ENCODE results near the gene ABI3BP.
A peak's percentile ranks its signal among the peaks of the same experiment; 100 is the strongest.

ABI3BP gene

DNA sequence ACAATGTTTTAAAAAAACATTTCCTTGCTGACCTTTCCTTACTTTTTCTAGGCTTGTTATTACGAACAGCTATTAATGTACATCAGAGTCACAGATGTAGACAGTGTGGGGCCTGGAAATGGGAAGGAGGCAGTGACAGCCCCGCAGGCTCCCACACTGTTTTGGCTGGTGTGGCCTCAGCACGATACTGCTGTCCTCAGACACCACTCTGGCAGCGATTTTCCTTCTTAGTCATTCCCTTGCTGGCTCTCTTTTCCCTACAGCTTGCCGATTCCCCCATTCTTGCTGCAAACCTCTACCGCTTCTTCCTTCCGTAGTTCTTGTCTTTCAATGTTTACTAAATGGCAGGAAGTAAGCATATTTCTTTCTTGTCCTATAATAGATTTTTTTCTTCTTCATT lies 113.1 kb downstream of the ABI3BP start:
- no peak for DNase-seq (ENCODE audit: low read depth)
- H3K36me3 ChIP-seq (ENCODE audit: control insufficient read depth, insufficient read depth, low read length, severe bottlenecking): peaks cover 4% of the 10 kb centered on the region
- peaks cover 44% of the 10 kb centered on the region for H3K4me1 ChIP-seq (ENCODE audit: control insufficient read depth, insufficient read depth, low read length)
- H3K4me3 ChIP-seq (ENCODE audit: low read length): peak overlapping the region; percentile 58
- no peaks in the 10 kb centered on the region for H3K27me3 ChIP-seq (replicated peaks; ENCODE audit: control insufficient read depth, insufficient read depth, low read length)
- H3K9ac ChIP-seq (ENCODE audit: low read length): peak overlapping the region; percentile 6
- no peaks in the 10 kb centered on the region for H3K9me3 ChIP-seq (ENCODE audit: control insufficient read depth, low read length)

DNA sequence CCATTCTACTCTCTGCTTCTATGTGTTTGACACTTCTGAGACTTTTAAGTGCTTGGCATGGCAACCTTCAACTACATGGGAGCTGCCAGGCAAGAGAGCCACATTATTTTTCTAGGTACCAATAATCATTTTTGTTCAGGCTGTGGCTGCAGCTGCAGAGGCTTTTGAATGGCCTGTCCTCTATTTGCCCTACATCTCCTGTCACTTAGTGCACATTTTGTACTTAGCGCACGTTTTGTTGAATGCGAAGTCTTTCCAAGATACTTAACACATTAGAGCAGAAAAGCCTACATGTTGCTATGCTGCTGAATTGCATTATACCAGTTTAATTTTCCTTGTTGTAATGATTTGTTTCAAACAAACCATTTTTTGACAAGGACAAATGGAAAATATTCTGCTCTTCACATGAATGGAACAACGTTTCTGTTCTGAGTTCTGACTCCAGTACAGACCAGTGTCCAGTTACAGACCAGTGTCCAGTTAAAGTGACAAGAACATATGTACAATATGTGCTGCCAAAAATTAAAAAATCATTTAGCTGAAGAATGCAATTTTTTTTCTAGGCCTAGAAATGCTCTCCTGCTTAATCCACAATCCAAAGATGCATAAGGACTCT lies 113.9 kb downstream of the ABI3BP start:
- Histone ChIP-seq H3K27me3 (replicated peaks; ENCODE audit: control insufficient read depth, insufficient read depth, low read length) (no peaks in the 10 kb centered on the region), H3K4me3 (ENCODE audit: low read length) (peak overlapping the region; percentile 58), H3K36me3 (ENCODE audit: control insufficient read depth, insufficient read depth, low read length, severe bottlenecking) (peaks cover 4% of the 10 kb centered on the region), H3K9ac (ENCODE audit: low read length) (no peak overlapping the region), H3K9me3 (ENCODE audit: control insufficient read depth, low read length) (no peaks in the 10 kb centered on the region), H3K4me1 (ENCODE audit: control insufficient read depth, insufficient read depth, low read length) (peaks cover 44% of the 10 kb centered on the region)
- DNase-seq (ENCODE audit: low read depth): no peak

DNA sequence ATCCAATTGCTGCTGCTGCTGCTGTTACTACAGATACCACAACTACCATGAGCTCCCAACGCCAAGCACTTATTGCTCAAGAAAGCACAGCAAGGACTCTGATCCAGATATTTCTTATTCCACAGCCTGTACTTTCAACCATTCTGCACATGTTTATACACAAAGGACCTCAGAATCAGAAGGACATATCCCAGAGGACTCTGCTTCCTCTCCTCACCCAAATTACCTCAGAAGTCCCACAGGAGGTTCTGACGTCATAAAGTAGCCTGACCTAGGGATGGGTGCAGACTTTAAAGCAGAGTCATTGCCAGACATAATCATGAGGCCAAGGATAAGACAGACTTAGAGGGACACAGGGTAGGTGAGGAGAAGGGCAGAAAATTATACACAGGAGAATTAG lies 115.9 kb downstream of the ABI3BP start:
- H3K9me3 ChIP-seq (ENCODE audit: control insufficient read depth, low read length): no peaks in the 10 kb centered on the region
- H3K4me3 ChIP-seq (ENCODE audit: low read length): no peak overlapping the region
- peaks cover 39% of the 10 kb centered on the region for H3K4me1 ChIP-seq (ENCODE audit: control insufficient read depth, insufficient read depth, low read length)
- no peaks in the 10 kb centered on the region for H3K27me3 ChIP-seq (replicated peaks; ENCODE audit: control insufficient read depth, insufficient read depth, low read length)
- peaks cover 6% of the 10 kb centered on the region for H3K36me3 ChIP-seq (ENCODE audit: control insufficient read depth, insufficient read depth, low read length, severe bottlenecking)
- no peak for DNase-seq (ENCODE audit: low read depth)
- H3K9ac ChIP-seq (ENCODE audit: low read length): no peak overlapping the region

DNA sequence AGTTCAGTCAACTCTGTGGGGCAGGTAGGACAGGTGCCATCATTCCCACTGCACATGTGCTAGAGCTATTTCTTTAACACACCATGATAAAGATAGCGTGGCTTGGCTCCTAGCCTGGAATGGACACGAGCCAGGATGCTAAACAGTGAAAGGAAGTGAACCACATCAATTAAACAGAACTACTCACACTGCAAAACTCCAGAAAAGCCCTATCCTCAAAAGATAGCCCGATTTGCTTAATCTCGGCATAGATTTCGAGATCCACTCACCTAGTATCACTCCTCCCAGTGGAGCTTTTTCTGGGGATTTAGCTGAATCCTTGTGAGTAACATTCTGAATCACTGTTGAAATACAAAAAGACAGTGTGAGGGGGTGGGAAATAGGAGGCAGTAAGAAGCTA lies 118.0 kb downstream of the ABI3BP start:
- no peak overlapping the region for H3K4me3 ChIP-seq (ENCODE audit: low read length)
- no peaks in the 10 kb centered on the region for H3K27me3 ChIP-seq (replicated peaks; ENCODE audit: control insufficient read depth, insufficient read depth, low read length)
- H3K36me3 ChIP-seq (ENCODE audit: control insufficient read depth, insufficient read depth, low read length, severe bottlenecking): peaks cover 6% of the 10 kb centered on the region
- H3K9me3 ChIP-seq (ENCODE audit: control insufficient read depth, low read length): no peaks in the 10 kb centered on the region
- DNase-seq (ENCODE audit: low read depth): peak; percentile 55
- peaks cover 23% of the 10 kb centered on the region for H3K4me1 ChIP-seq (ENCODE audit: control insufficient read depth, insufficient read depth, low read length)
- H3K9ac ChIP-seq (ENCODE audit: low read length): no peak overlapping the region

DNA sequence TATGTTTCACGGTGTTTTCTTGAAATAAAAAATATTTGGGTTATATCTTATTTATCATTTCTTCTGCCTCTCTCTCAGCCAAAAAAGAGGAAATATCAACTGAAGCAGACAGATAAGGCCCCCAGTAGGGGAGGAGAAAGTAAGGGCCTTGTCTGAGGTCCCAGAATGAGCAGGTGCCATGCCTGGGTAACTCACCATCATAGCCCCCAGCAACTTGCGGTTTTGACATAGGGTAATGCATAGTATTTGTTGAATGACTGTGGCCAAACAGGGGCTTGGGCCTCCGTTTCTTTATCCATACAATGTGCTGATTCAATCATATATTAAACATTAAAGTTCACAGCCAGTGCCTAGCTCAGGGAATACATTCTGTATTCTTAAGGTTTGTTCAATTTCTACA lies 119.6 kb downstream of the ABI3BP start:
- H3K9ac ChIP-seq (ENCODE audit: low read length): no peak overlapping the region
- no peaks in the 10 kb centered on the region for H3K9me3 ChIP-seq (ENCODE audit: control insufficient read depth, low read length)
- no peaks in the 10 kb centered on the region for H3K27me3 ChIP-seq (replicated peaks; ENCODE audit: control insufficient read depth, insufficient read depth, low read length)
- H3K4me1 ChIP-seq (ENCODE audit: control insufficient read depth, insufficient read depth, low read length): peaks cover 25% of the 10 kb centered on the region
- H3K4me3 ChIP-seq (ENCODE audit: low read length): no peak overlapping the region
- DNase-seq (ENCODE audit: low read depth): no peak
- H3K36me3 ChIP-seq (ENCODE audit: control insufficient read depth, insufficient read depth, low read length, severe bottlenecking): peaks cover 6% of the 10 kb centered on the region

DNA sequence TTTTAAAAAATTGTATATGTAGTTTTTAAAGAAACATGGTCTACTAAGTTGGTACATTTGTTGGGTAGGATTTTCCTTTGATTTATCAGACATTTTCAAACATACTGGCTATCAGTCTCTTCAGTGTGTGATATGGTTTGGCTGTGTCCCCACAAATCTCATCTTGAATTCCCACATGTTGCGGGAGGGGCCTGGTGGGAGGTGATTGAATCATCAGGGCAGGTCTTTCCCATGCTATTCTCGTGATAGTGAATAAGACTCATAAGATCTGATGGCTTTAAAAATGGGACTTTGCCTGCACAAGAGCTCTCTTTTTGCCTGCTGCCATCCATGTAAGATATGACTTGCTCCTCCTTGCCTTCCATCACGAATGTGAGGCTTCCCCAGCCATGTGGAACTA lies 121.9 kb downstream of the ABI3BP start:
- H3K9me3 ChIP-seq (ENCODE audit: control insufficient read depth, low read length): no peaks in the 10 kb centered on the region
- H3K9ac ChIP-seq (ENCODE audit: low read length): no peak overlapping the region
- no peaks in the 10 kb centered on the region for H3K27me3 ChIP-seq (replicated peaks; ENCODE audit: control insufficient read depth, insufficient read depth, low read length)
- no peak overlapping the region for H3K4me3 ChIP-seq (ENCODE audit: low read length)
- DNase-seq (ENCODE audit: low read depth): no peak
- H3K36me3 ChIP-seq (ENCODE audit: control insufficient read depth, insufficient read depth, low read length, severe bottlenecking): peaks cover 9% of the 10 kb centered on the region
- peaks cover 35% of the 10 kb centered on the region for H3K4me1 ChIP-seq (ENCODE audit: control insufficient read depth, insufficient read depth, low read length)

DNA sequence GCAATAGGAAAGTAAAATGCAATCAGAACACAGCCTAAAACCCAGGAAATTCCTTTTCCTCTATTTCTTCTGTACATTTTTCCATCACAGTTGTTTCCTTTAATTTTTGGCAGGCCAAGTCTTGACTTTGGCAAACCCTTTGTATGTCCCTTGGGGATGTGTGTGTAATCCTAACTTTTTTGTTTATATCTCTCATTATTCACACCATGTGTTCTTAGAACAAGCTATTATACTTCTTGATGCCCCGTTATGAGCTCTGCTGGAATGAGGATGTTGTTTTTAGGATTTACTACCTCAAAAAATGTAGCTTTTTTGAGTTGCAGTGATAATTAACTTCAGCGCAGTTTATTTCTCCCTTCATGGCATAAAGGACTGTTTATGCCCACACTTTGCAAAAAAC lies 123.4 kb downstream of the ABI3BP start:
- Histone ChIP-seq H3K4me3 (ENCODE audit: low read length) (peak overlapping the region; percentile 43), H3K36me3 (ENCODE audit: control insufficient read depth, insufficient read depth, low read length, severe bottlenecking) (peaks cover 13% of the 10 kb centered on the region), H3K4me1 (ENCODE audit: control insufficient read depth, insufficient read depth, low read length) (peaks cover 38% of the 10 kb centered on the region), H3K9me3 (ENCODE audit: control insufficient read depth, low read length) (no peaks in the 10 kb centered on the region), H3K9ac (ENCODE audit: low read length) (no peak overlapping the region), H3K27me3 (replicated peaks; ENCODE audit: control insufficient read depth, insufficient read depth, low read length) (no peaks in the 10 kb centered on the region)
- DNase-seq (ENCODE audit: low read depth): peak; percentile 90

DNA sequence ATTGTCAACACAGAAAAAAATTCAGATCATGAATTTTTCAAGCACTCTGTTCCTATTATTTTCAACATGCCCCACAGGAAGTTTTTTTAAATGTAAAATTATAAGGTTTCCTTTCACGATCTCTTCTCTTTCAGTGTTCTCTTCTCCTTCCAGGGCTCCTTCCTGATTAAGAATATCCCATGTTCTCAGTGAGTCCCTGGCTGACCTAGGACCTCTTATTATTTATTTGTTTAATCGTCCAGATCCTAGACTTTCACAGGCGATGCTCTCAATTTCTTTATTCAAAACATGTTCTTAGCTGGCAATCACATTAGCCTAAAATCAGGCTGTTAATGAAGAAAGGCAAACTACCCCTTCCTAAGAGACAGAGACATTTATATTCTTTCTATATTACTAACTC lies 124.3 kb downstream of the ABI3BP start:
- peaks cover 38% of the 10 kb centered on the region for H3K4me1 ChIP-seq (ENCODE audit: control insufficient read depth, insufficient read depth, low read length)
- no peak overlapping the region for H3K9ac ChIP-seq (ENCODE audit: low read length)
- H3K27me3 ChIP-seq (replicated peaks; ENCODE audit: control insufficient read depth, insufficient read depth, low read length): no peaks in the 10 kb centered on the region
- H3K9me3 ChIP-seq (ENCODE audit: control insufficient read depth, low read length): no peaks in the 10 kb centered on the region
- peaks cover 16% of the 10 kb centered on the region for H3K36me3 ChIP-seq (ENCODE audit: control insufficient read depth, insufficient read depth, low read length, severe bottlenecking)
- DNase-seq (ENCODE audit: low read depth): no peak
- H3K4me3 ChIP-seq (ENCODE audit: low read length): no peak overlapping the region

DNA sequence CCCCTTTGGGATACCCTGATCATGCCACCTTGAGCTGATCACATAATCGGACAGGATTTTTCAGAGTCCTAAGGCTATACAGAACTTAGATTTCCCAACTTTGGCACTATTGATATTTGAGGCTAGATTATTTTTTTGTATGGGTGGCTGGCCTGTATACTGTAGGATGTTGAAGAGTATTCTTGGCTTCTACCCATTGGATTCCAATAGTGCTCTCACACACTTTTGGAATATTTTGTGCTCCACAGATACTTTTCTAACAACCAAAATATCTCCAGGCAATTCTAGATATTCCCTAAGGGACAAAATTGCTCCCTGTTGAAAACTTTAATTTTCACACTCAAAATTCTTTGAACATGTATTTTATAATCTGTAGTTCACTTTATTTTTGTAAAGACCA lies 125.1 kb downstream of the ABI3BP start:
- no peak overlapping the region for H3K9ac ChIP-seq (ENCODE audit: low read length)
- DNase-seq (ENCODE audit: low read depth): peak; percentile 25
- H3K9me3 ChIP-seq (ENCODE audit: control insufficient read depth, low read length): no peaks in the 10 kb centered on the region
- H3K4me1 ChIP-seq (ENCODE audit: control insufficient read depth, insufficient read depth, low read length): peaks cover 38% of the 10 kb centered on the region
- no peak overlapping the region for H3K4me3 ChIP-seq (ENCODE audit: low read length)
- no peaks in the 10 kb centered on the region for H3K27me3 ChIP-seq (replicated peaks; ENCODE audit: control insufficient read depth, insufficient read depth, low read length)
- peaks cover 13% of the 10 kb centered on the region for H3K36me3 ChIP-seq (ENCODE audit: control insufficient read depth, insufficient read depth, low read length, severe bottlenecking)

DNA sequence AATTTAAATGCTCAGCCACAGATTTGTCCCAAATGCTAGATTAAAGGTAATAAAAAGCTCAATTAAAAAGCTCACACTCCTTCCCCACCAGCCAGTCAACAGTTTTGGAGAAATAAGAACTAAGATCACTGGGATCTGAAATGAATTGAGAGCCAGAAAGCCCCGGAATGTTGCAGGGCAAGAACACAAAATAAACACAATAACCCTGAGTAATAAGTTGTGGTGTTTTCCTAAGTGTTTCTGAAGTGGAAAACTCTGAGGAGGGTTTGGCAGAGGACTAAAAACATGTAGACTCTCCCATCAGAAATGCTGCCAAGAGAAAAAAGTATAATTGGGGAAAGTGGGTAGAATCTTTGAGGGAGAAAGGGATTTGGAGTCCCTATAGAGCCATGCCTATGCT lies 127.8 kb downstream of the ABI3BP start:
- Histone ChIP-seq H3K4me1 (ENCODE audit: control insufficient read depth, insufficient read depth, low read length) (peaks cover 38% of the 10 kb centered on the region), H3K36me3 (ENCODE audit: control insufficient read depth, insufficient read depth, low read length, severe bottlenecking) (peaks cover 13% of the 10 kb centered on the region), H3K4me3 (ENCODE audit: low read length) (no peak overlapping the region), H3K9ac (ENCODE audit: low read length) (no peak overlapping the region), H3K9me3 (ENCODE audit: control insufficient read depth, low read length) (no peaks in the 10 kb centered on the region), H3K27me3 (replicated peaks; ENCODE audit: control insufficient read depth, insufficient read depth, low read length) (no peaks in the 10 kb centered on the region)
- peak; percentile 68 for DNase-seq (ENCODE audit: low read depth)

DNA sequence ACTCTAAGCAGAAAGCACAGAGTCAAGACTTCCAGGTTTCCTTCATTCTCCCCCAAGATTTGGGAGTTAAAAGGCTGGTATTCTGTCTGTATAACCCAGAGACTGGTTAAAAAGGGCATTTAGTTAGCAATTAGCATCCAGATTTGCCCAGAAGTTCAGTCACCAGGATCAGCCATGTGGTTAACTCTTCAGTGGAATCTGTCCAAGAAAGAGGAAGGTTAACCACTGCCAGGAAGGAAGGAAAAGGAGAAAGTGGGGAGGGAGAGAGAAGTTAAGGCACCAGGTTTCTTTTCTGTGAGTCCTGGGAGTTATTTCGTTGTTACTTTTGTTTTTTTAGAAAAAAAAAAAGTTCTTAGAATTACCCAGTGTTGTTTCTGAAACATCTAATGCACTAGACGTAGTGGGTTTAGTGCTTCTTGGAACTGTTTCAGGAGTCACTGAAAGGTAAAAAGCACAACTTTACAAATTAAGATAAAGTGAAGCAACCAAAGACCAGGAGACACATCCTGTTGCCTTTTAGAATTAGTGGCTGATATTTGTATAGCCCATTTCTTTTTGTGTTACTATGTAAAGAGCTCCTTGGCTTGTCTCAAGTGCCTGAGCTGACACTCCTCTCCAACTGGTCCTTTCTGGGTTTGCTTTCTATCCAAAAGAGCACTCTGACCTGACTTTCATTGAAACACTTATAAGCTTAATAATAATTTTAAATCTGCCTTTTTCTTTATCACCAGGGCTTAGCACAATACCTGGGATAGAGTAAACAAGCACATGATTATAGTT lies 128.6 kb downstream of the ABI3BP start:
- Histone ChIP-seq H3K27me3 (replicated peaks; ENCODE audit: control insufficient read depth, insufficient read depth, low read length) (no peaks in the 10 kb centered on the region), H3K4me1 (ENCODE audit: control insufficient read depth, insufficient read depth, low read length) (peaks cover 30% of the 10 kb centered on the region), H3K9ac (ENCODE audit: low read length) (no peak overlapping the region), H3K36me3 (ENCODE audit: control insufficient read depth, insufficient read depth, low read length, severe bottlenecking) (peaks cover 14% of the 10 kb centered on the region), H3K9me3 (ENCODE audit: control insufficient read depth, low read length) (no peaks in the 10 kb centered on the region), H3K4me3 (ENCODE audit: low read length) (no peak overlapping the region)
- no peak for DNase-seq (ENCODE audit: low read depth)

Measured in adipocyte (in vitro differentiated cells).